LHCN-M2 (cell line): Measurements from ENCODE around the gene GPR55. TPM values are rescaled to one million over a fixed set of nuclear protein-coding genes. Genes with fewer than 3 reads are reported as not detected.
"Not testable (repeated sequence)": the region's sequence is repeated elsewhere in the genome, so short reads cannot be mapped to it uniquely, and the experiment has no call there.

Source experiments
- DNase-seq: peaks from one replicate; pipeline ENCODE4 v3.0.0-alpha.2; 2012; ENCODE audit warnings: low read depth
- total RNA-seq: library from RNA; depleted of rRNA; stranded (reverse); fragments of >200 nt; gene quantifications from 2 replicates; pipeline ENCODE4 v1.2.3, GENCODE V29; 2014

Gene GPR55
- total RNA-seq, 1 experiment from 2014 or later: not detected

DNA sequence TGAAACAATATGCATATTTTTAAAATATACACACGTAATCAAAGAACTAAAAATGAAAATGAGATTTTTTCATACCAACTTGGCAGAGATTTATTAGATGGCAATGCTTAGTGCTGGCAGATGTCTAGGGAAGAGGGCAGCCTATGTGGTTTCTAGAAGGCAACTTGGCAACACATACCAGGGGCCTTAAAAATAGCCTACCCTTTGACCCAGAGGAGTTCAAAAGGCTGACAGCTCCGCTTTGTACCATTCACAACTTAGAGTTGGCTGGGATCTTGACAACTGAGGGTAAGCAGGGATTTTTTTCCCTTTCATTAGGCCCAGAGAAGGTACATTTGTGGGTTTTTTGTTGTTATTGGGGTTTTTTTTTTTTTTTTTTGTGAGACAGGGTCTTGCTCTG, 26.4 kb upstream of the GPR55 start:
- no peak for DNase-seq

DNA sequence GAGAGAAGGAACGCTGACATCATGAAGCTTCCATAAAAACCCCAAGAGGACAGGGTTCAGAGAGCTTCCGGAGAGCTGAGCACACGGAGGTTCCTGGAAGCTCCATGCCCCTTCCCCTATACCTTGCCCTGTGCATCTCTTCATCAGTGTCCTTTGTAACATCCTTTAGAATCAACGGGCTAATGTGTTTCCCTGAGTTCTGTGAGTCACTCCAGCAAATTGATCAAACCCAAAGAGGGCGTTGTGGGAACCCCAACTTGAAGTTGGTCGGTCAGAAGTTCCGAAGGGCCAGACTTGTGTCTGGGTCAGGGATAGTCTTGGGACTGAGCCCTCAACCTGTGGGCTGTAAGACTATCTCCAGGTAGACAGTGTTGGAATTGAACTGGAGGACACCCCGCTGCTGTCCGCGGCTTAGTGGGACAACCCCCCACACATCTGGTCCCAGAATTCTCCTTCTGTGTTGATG, 25.9 kb upstream of the GPR55 start:
- no peak for DNase-seq

DNA sequence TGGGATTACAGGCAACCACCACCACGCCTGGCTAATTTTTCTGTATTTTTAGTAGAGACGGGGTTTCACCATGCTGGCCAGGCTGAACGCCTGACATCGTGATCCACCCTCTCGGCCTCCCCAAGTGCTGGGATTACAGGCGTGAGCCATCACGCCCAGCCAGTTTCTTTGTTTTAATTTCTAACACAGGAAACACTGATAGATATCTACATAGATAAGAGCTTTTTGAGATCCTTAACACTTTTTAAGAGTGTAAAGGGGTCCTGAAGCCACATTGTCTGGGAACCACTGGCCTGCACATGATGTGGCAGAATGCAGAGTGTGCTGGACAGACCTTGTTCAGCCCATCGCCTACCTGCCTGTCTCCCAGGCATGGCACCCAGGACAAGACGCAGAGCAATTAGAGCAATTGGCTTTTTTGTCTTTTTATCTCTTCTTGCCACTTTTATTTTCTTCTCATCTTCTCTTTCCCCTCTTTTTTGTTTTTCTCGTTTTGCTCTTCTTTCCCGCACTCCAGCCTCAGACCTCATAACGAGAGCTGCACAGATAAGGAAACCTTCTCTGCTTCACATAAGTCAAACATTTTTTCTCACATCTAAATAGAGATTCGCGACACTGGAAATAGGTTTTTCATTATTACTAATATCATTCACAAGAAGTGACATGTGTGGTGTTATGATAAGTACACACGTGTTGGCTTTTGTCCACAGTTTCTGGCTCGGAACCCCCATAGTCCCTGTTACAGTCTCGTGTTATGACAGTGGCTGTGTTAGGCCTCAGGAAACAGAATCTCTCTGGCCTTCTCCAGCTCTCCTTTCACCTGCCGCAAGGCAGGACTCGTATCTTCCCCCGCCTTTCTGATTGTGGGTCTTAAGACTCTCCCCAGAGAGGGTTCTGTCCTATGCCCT, 25.2 kb upstream of the GPR55 start:
- no peak for DNase-seq

DNA sequence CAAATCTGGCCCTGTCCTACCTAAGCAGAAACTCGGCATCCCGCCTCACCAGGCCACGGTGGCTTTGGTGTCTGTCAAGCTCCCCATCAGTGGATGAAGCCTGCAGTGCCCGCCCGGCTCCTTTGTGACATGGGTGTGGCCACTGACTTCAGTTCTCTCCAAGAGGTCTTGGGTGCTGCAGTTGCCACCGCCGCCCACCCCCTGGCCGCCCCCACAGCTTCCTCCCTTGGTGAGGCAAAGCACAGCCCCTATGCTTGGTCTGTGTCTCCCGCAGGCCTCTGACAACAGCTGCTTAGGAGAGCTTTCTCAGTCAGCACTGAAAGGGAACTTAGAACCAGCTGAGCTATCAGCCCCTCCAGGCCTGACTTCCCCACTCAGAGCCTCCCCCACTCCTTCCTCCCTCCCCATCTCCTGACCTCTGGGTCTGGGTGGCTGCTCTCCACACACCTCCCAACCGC, 22.9 kb upstream of the GPR55 start:
- DNase-seq: no peak

DNA sequence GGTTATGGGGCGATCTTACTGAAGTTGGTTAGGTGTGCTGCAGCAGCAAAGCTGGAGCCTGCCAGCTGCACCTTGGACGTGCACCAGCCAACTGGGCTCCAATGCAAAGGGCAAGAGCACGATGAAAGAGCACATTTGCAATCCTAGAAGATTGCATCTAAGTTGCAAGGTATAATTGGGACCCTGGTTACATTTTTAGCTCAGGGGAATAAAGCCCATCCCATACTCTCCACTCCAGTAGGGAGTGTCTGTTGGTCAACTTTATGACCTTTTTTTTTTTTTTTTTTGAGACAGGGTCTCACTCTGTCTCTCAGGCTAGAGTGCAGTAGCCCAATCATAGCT, 22.2 kb upstream of the GPR55 start:
- no peak for DNase-seq

DNA sequence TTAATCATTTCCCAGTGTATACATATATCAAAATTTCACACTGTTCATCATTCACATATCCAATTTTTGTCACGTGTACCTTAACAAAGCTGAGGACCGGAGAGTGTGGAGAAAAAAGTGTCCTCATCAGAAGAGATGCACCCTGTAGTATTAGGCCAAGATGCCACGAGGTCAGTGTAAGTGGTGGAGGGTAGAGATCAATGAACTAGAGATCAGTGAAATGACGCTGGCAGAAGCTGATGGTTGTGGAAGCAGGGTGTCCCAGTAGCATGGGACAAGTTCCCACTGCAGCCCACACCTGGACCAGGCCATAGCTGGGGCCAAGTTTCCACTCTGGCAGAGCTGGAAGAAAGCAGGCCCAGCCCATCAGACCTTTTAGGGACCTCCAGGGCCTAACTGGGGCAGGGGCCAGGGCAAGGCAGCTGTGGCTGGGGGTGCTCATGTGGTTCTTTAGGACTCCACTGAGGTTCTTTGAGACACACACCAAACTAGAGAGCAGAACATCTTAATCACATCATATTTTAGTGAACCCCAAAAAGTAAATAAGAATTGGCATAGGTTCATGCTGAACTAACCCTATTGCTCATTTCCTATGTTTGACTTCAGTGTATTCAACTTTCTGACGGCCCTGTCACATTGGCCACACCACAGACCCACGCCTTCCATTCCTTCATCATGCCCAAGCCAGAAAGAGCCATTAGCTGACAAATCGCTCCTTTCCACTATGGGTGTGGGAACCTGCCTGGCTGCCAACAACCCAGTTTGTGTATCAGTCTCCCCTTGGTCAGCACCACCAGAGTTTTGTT, 21.6 kb upstream of the GPR55 start:
- no peak for DNase-seq

DNA sequence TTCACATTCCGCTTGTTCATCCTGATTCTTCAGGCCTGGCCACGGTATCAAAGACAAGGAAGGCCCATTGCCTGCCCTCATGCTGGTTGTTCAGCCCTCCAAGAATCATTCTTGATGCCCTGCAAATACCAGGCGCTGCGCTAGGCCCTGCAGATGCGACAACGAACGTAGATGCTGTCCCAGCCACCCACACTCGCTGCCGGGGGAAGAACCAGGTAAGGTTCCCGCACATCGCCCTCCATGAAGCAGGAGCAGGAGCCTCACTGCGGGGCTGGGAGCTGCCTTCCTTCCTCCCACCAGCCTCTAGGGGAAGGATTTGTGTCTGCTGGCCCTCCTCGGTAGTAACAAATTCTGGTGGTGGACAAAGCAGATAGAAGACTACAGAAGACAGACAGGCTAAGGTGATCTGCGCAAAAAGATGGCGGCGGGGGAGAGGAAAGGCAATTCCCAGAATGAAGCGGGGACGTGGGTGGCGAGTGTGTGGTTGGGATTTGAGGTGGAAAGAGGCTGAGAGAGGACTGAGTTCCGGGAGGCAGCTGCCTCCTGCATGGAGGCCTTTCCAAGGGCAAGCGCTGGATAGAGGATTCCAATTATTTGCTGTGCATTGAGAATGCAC, 19.8 kb upstream of the GPR55 start:
- DNase-seq: no peak

DNA sequence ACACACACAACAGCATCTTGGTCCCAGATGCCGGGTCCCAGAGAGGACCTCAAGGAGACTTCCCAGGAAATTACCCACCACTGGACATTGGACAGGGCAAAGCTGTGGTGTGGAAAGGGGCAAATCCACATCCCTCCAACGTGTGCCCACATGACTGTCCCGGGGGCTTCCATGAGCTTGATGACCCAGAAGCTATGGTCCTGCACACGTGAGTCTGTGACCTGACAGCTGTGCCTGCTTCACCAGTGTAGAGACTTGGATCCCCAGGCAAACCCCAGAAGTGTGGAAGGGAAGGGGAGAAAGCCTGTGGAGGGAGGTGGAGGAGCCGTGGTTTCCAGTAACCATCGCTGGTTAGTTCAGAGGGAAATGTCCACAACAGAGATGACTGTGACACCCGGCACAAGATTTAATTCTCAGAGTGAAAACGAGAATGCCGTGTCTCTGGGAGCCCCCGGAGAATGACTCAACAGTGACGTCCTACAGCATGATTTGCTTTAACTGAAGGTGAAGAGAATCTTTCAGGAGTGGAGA, 19.1 kb upstream of the GPR55 start:
- no peak for DNase-seq

DNA sequence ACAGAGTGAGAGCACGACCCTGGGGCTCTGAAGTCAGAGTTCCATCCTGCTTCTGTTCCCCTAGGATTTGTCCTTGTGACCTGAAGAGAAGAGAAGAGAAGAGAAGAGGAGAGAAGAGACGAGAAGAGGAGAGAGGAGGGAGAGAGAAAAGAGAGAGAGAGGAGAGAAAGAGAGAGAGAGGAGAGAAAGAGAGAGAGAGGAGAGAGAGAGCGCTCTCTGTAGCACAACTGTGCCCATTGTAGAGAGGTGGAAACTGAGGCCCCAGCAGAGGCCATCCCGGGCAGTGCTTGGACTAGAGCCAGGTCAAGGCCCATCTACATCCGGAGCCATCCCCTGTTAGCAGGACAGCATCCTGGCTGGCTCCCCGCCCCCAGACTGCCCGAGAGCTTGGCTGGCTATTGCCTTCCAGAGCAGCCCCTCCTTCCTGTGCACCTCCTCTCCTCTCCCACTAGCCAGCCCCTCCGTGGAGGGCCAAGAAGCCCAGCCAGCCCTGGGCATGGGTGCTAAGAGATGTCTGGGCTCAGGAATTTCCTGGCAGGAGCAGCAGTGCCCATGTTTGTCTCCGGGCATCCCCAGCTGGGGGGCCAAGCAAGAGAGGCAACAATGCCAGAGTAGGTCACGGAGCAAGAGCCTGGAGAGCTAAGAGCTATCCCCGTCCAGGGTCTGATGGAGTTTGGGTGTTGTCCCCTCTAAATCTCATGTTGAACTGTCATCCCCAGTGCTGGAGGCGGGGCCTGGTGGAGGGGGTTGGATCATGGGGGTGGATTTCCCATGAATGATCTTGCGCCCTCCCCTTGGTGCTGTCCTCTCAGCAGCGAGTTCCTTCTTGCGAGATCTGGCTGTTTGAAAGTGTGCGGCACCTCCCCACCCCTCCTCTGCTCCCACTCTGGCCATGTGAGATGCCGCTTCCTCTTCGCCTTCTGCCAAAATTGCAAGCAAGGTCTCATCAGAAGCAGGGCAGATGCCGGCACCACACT, 18.2 kb upstream of the GPR55 start:
- DNase-seq: peak; percentile 24

DNA sequence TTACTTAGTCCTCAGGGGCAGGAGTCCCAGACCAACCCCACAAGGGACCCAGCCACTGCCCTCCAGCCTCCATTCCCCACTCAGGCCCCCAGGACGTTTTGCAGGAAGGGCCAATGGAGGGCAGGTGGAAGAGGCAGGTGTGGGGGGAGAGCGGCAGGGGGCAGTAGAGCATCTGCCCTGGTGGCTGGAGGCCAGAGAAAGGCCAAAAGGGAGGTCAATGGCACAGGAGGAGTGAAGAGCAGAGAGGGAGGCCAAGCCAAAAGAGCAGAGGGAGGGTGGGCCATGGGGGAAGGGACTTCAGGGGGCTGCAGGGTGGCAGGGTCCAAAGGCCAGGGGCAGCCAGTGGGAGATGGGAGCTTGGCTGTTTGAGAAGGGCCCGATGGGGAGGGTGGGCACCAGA, 17.3 kb upstream of the GPR55 start:
- no peak for DNase-seq

DNA sequence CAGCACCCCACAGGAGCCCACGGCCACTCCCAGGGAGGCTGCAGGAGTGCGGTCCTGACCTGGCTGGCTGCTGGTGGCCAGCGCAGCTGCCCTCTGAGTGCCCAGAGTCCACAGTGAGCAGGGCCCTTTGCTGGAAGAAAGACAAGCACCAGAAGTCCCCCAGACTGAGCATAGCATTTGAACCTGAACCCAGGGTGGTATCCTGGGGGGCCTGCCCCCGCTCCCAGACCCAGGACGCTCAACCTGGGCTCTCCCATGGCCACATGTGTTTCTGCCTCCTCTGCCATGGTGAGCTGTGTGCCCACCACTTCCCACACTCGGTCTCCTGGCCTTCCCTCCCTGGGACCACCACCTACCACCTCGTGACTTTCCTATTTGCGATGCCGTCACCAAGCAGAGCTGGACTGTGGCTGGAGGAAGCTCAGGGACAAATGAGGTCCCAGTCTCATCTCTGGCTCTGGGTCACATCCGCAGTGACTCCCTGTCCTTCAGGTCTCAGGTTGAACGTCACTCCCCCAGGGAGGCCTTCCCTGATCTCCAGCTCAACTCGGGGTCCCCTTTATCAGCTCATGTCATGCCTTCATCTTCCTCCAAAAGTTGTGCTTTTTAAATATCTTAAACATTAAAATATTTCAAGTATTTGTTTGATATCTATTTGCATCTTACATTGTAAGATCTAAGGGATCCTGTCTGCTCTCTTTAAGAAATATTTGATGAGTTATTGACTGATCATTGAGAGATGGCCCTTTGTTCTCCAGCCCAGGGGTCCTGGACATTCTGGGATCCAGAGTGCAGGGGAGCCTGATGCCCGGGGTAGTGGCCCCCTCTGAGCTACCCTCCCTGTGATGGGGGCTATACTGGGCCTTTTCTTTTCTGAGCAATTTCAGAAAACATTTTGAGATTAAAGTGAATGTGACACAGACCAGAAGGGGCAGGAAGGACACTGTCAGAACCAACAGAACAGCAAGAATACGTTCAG, 16.4 kb upstream of the GPR55 start:
- no peak for DNase-seq

DNA sequence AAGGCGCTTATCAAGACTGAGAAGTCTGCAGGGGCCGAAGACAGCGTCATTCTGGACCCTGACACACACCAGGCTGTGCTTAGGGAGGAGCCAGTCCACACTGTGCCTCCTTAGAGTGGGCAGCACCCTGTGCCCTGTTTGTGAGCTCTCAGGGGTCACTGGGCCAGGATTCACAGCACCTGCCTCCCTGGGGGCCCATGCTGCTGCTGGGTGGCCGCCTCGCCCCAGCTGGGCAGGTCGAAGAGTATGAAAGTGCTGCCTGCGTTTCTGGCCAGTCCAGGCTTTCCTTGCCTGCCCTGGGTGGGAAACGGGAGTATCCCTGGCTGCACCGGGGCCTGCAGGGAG, 15.4 kb upstream of the GPR55 start:
- no peak for DNase-seq

DNA sequence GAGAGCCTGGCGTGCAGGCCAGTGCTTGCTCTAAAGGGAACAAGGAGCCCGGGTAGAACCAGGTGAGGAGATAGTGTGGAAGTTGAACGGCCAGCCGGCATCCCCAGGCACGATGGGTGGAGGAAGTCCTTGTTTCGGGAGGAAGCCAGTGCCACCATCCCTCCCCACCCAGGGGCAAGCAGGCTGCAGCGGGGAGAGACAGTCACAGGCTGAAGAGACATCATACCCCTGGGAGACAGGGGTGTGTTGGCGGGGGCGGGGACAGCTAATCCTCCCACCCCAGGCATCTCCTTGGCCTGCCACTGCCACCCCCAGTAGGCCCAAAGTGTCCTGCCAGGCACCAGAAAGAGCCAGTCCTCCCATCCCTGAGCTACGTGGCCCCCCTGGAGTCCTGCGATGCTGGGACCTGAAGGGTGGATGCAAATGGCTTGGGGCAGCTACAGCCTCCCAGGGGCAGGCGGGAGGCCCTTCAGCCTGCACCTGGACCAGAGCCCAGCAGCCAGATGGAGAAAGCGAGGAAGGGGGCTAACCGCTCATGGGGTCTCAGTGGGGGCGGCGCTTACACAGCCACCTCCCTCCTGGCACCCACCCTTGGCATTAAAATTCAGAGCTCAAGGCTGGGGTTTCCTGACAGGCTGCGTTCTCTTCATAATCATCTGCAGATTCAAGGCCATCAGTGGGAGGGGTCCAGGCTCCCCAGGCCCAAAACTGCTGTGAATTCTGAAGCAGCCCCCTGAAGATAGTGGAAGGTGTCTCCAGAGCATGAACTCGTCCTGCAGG, 14.8 kb upstream of the GPR55 start:
- no peak for DNase-seq

DNA sequence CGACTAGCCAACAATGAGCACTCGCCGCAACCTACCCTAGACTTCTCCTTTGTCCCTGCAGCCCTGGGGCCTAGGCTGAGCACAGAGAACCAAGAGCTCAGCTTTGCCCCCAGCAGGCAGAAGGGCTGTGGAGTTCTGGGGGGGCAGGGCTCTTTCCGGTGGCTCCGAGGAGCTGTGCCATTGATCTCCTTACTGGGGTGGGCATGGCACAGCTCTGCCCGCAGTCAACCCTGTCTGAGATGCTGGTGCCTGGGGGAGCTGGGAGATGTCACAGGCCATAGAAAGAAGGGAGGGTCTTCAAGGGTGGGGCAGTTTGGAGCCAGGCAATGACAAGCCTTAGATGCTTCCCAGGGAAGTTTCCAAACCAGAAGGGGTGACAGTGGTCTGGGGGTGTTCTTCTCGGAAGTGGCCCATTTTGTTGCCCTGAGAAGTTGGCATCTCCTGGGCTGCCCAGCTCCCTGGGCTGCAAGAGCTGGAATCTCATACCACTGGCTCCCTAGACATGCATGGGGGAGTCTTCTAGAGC, 14.1 kb upstream of the GPR55 start:
- DNase-seq: no peak

DNA sequence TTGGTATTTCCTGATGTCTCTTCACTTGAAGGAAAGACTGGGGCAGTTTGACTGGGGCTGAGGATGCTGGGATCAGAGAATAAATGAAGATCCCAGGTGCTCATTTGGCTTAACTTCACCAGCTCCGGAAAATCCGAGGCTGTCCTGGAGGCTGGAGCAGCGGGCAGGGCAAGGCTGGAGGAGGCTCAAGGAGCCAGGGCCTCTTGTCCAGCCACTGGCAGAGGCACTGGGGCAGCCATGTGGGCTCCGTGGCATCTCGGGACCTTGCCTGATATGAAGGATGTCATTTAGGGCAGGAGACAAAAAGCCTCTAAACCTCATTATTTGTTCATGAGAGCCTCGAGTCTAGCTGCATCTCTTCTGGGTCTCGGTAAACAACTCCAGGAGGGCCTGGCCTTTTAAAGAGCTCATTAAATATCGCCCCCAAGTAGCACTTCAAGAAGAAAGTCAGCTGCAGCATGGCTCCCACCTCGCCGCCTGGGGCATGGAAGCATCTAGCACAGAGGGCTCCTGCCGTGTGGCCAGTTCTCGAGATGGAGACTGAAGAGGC, 13.5 kb upstream of the GPR55 start:
- DNase-seq: no peak

DNA sequence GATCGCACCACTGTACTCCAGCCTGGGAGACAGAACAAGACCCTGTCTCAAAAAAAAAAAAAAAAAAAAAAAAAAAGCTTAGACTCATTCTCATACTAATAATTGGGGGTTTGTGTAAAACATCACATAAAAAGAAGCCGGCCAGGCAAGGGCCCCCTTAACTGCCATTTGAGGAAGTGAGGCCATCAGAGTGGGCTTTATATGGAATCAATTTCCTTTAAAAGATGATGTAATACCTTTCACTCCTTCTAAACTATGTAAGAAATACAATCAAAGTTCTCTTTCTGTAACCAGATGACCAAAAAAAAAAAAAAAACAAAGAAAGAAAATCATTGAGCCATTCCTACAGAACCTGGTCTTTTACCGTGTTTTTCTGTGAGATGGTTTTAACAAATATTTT, 13.1 kb upstream of the GPR55 start:
- DNase-seq: no peak

DNA sequence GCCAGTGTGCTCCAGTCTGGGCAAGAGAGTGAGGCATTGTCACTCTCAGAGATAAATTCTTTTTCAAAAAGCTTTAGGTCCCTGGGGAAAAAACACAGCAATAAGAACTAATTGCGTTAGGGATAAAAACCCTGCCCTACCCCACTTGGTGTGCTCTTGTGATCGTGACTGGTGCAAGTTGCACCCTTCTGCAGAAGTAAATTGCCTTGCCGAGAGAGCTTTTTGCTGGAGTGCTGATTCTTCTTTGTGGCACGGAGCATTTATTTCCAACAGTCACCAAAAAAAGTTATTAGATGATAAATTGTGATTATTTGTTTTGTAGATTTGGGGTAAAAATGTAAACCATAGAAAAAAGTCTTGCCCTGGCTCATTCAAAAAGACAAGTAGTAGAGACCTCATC, 12.3 kb upstream of the GPR55 start:
- no peak for DNase-seq

DNA sequence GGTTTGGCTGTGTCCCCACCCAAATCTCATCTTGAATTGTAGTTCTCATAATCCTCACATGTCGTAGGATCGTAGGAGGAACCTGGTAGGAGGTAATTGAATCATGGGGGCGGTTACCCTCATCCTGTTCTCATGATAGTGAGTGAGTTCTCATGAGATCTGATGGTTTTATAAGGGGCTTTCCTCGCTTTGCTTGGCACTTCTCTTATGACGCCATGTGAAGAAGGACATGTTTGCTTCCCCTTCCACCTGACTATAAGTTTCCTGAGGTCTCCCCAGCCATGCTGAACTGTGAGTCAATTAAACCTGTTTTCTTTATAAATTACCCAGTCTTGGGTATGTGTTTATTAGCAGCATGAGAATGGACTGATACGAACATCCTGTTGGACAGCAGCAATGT, 11.2 kb upstream of the GPR55 start:
- not testable (repeated sequence) for DNase-seq

DNA sequence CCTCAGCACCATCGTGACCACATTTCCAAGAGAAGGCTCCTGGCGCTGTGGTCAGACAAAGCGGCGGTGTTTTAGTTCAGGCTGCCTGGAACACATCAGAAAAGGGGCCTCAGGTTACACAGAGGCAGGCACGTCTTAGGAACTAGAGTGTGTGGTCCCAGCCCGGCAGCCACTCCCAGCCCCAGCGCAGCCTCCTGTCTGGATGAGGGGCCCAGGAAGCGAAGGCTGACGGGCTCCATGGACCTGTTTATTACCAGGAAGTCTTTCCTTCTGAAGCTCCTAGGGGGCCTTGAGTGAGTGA, 10.0 kb upstream of the GPR55 start:
- no peak for DNase-seq
